GM23338 (cell line): ENCODE measurements around the gene SLC18B1. TPM values are rescaled to one million over a fixed set of nuclear protein-coding genes. Genes with fewer than 3 reads are reported as not detected.

Source experiments
- ATAC-seq: fragments of 200-7000 bp; cut with Tn5 transposase; 3 replicates; pipeline ENCODE4 v1.9.1; 2020
- DNase-seq: peaks from one replicate; pipeline ENCODE4 v3.0.0-alpha.2; 2015; ENCODE audit warnings: low spot score
- H2AFZ ChIP-seq: fragments of 200-600 bp; sonication (generic); 2 replicates; pipeline ENCODE4 v1.8.0; 2016; ENCODE audit warnings: antibody characterized with exemption, mild to moderate bottlenecking, moderate library complexity
- H3F3A ChIP-seq: fragments of 200-600 bp; sonication (generic); replicated peaks from 2 replicates; pipeline ENCODE4 v1.8.0; 2017; ENCODE audit warnings: antibody characterized with exemption, mixed run types, low read depth
- H3K27ac ChIP-seq: fragments of 200-600 bp; sonication (generic); 2 replicates; pipeline ENCODE4 v1.6.1; 2016; ENCODE audit warnings: low read depth
- H3K27me3 ChIP-seq: fragments of 200-600 bp; sonication (generic); 2 replicates; pipeline ENCODE4 v1.8.0; 2016; ENCODE audit warnings: mild to moderate bottlenecking, mixed run types, moderate library complexity; ENCODE audit not compliant: insufficient read depth
- H3K36me3 ChIP-seq: fragments of 200-600 bp; sonication (generic); 2 replicates; pipeline ENCODE4 v1.8.0; 2016; ENCODE audit warnings: mild to moderate bottlenecking; ENCODE audit not compliant: insufficient read depth
- H3K4me1 ChIP-seq: fragments of 200-600 bp; sonication (generic); 2 replicates; pipeline ENCODE4 v1.8.0; 2016; ENCODE audit warnings: mild to moderate bottlenecking, moderate library complexity; ENCODE audit not compliant: insufficient read depth
- H3K4me2 ChIP-seq: fragments of 200-600 bp; sonication (generic); 2 replicates; pipeline ENCODE4 v1.7.1; 2017; ENCODE audit warnings: mixed run types
- H3K4me3 ChIP-seq: fragments of 200-600 bp; sonication (generic); 2 replicates; pipeline ENCODE4 v1.6.1; 2016; ENCODE audit warnings: mixed run types
- H3K79me2 ChIP-seq: fragments of 200-600 bp; sonication (generic); replicated peaks from 2 replicates; pipeline ENCODE4 v1.8.0; 2017; ENCODE audit warnings: mild to moderate bottlenecking; ENCODE audit not compliant: insufficient read depth
- H3K9me2 ChIP-seq: fragments of 200-600 bp; sonication (generic); 2 replicates; pipeline ENCODE4 v1.8.0; 2017; ENCODE audit not compliant: insufficient read depth
- H4K20me1 ChIP-seq: fragments of 200-600 bp; sonication (generic); replicated peaks from 2 replicates; pipeline ENCODE4 v1.8.0; 2017; ENCODE audit warnings: mild to moderate bottlenecking; ENCODE audit not compliant: insufficient read depth
- H3K27ac Mint-ChIP-seq: 2 replicates; pipeline ENCODE4 v1.8.0; 2020; ENCODE audit warnings: inconsistent platforms, mild to moderate bottlenecking, moderate library complexity, mixed read lengths
- H3K27me3 Mint-ChIP-seq: 3 replicates; pipeline ENCODE4 v1.8.0; 2022; ENCODE audit warnings: low read depth, mild to moderate bottlenecking, moderate library complexity, mixed read lengths, inconsistent platforms; ENCODE audit not compliant: insufficient read depth, poor library complexity
- H3K36me3 Mint-ChIP-seq: 3 replicates; pipeline ENCODE4 v1.8.0; 2021; ENCODE audit warnings: low read depth, mild to moderate bottlenecking, inconsistent platforms, moderate library complexity, mixed read lengths
- H3K4me1 Mint-ChIP-seq: 3 replicates; pipeline ENCODE4 v1.8.0; 2020; ENCODE audit warnings: mild to moderate bottlenecking, inconsistent platforms, mixed read lengths
- H3K4me3 Mint-ChIP-seq: 3 replicates; pipeline ENCODE4 v1.8.0; 2021; ENCODE audit warnings: moderate library complexity, mild to moderate bottlenecking, inconsistent platforms, mixed read lengths
- H3K9me3 Mint-ChIP-seq: 3 replicates; pipeline ENCODE4 v1.8.0; 2020; ENCODE audit warnings: moderate library complexity, mild to moderate bottlenecking, inconsistent platforms, mixed read lengths
- CREB1 ChIP-seq: fragments of 250-450 bp; sonication (Bioruptor Pico); IDR thresholded peaks from 2 replicates; pipeline ENCODE4 v1.5.0; 2020; ENCODE audit warnings: low read depth, mild to moderate bottlenecking, moderate library complexity
- CTCF ChIP-seq, 2 experiments: fragments of 200-600 bp in 1 of 2; sonication (generic) in 1 of 2; conservative IDR thresholded peaks; 2 replicates each; pipeline versions ENCODE4 v1.5.1 to v1.6.1; 2016 to 2017; ENCODE audit warnings: antibody characterized with exemption in 2 of 2, low read depth in 2 of 2, mild to moderate bottlenecking in 2 of 2, moderate library complexity in 1 of 2
- EZH2 ChIP-seq: fragments of 200-600 bp; sonication (generic); IDR thresholded peaks from one replicate; pipeline ENCODE4 v1.8.0; 2017; ENCODE audit warnings: antibody characterized with exemption, mild to moderate bottlenecking, low read depth; ENCODE audit not compliant: unreplicated experiment
- EZH2phosphoT487 ChIP-seq: fragments of 200-600 bp; sonication (generic); IDR thresholded peaks from one replicate; pipeline ENCODE4 v1.8.1; 2018; ENCODE audit warnings: antibody characterized with exemption; ENCODE audit not compliant: unreplicated experiment
- JUNB ChIP-seq: IDR thresholded peaks from one replicate; pipeline ENCODE4 v1.6.1; 2016; ENCODE audit warnings: antibody characterized with exemption; ENCODE audit not compliant: unreplicated experiment
- NANOG ChIP-seq: IDR thresholded peaks from 2 replicates; pipeline ENCODE4 v1.6.1; 2016; ENCODE audit warnings: antibody characterized with exemption, borderline replicate concordance
- POLR2AphosphoS5 ChIP-seq: IDR thresholded peaks from 2 replicates; pipeline ENCODE4 v1.6.1; 2016; ENCODE audit warnings: antibody characterized with exemption, low read depth
- REST ChIP-seq: IDR thresholded peaks from one replicate; pipeline ENCODE4 v1.6.1; 2018; ENCODE audit warnings: antibody characterized with exemption; ENCODE audit not compliant: unreplicated experiment
- STAT1 ChIP-seq: IDR thresholded peaks from one replicate; pipeline ENCODE4 v1.6.1; 2016; ENCODE audit warnings: antibody characterized with exemption; ENCODE audit not compliant: unreplicated experiment
- ZNF114 ChIP-seq: fragments of 250-450 bp; sonication (Bioruptor Pico); IDR thresholded peaks from 2 replicates; pipeline ENCODE4 v1.5.0; 2020; ENCODE audit warnings: mild to moderate bottlenecking, moderate library complexity
- ZNF331 ChIP-seq: fragments of 250-450 bp; sonication (Bioruptor Pico); IDR thresholded peaks from 2 replicates; pipeline ENCODE4 v1.5.0; 2020; ENCODE audit warnings: low read depth, mild to moderate bottlenecking, moderate library complexity
- polyA plus RNA-seq: library from polyadenylated mRNA; unstranded; fragments of >200 nt; fragmentation: Nextera tagmentation; extraction: Ambion mirVana; gene quantifications from 2 replicates; pipeline ENCODE4 v1.2.1, GENCODE V29; 2016
- total RNA-seq: library from RNA; depleted of rRNA; stranded (reverse); fragments of >200 nt; shearing (Covaris generic); gene quantifications from 2 replicates; pipeline ENCODE4 v1.2.3, GENCODE V29; 2014
- TF ChIP-seq, protein P1 (sequence below): IDR thresholded peaks from 2 replicates; pipeline ENCODE4 v1.6.1; 2016; ENCODE audit warnings: antibody characterized with exemption
- TF ChIP-seq, protein P2 (sequence below): fragments of 250-450 bp; sonication (Bioruptor Pico); IDR thresholded peaks from 2 replicates; pipeline ENCODE4 v1.5.0; 2020; ENCODE audit warnings: mild to moderate bottlenecking, moderate library complexity

Gene SLC18B1
- total and polyA plus RNA-seq, 2 experiments from 2014 or later: 26.4 to 37.4 TPM

DNA sequence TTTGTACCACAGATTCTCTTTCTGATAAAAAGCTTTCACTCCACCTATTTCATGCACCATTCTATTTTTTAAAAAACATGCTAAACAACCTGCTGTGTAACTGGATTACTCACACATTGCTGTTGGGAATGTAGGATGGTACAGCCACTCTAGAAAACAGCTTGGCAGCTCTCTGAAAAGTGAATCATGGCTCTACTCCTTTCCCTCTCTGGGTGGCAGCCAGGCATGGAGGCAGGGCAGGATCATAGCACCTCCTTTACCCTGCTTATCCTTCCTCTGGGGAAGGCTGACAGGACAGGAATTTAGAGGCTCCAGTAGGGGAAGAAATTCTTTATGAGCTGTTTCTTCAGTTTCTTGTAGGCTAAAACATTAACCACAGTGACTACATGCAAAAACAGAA, 34.1 kb downstream of the SLC18B1 start:
- peaks cover 4% of the 10 kb centered on the region for H3K27me3 Mint-ChIP-seq
- no peaks in the 10 kb centered on the region for H3K27me3 ChIP-seq
- ATAC-seq (no peak; the same call in 2 of the 3 replicates), DNase-seq (peak; percentile 16)
- no peaks in the 10 kb centered on the region for H3K4me1 ChIP-seq
- H3K4me2 ChIP-seq: no peak overlapping the region
- H3K4me1 Mint-ChIP-seq: no peaks in the 10 kb centered on the region; the same call in 2 of the 3 replicates
- no peak overlapping the region for H3K4me3 Mint-ChIP-seq
- no peak overlapping the region for H3K27ac ChIP-seq
- H4K20me1 ChIP-seq: no peaks in the 10 kb centered on the region
- H3K36me3 Mint-ChIP-seq: no peaks in the 10 kb centered on the region; the same call in 2 of the 3 replicates
- H2AFZ ChIP-seq: no peak overlapping the region
- H3K36me3 ChIP-seq: no peaks in the 10 kb centered on the region
- no peaks in the 10 kb centered on the region for H3F3A ChIP-seq
- no peaks in the 10 kb centered on the region for H3K9me2 ChIP-seq
- no peak overlapping the region for H3K4me3 ChIP-seq
- H3K79me2 ChIP-seq: no peaks in the 10 kb centered on the region
- H3K9me3 Mint-ChIP-seq: no peaks in the 10 kb centered on the region
- no peak overlapping the region for H3K27ac Mint-ChIP-seq
- TF ChIP-seq ZNF331: no peak
- TF ChIP-seq EZH2phosphoT487: no peak
- TF ChIP-seq, protein P1, sequence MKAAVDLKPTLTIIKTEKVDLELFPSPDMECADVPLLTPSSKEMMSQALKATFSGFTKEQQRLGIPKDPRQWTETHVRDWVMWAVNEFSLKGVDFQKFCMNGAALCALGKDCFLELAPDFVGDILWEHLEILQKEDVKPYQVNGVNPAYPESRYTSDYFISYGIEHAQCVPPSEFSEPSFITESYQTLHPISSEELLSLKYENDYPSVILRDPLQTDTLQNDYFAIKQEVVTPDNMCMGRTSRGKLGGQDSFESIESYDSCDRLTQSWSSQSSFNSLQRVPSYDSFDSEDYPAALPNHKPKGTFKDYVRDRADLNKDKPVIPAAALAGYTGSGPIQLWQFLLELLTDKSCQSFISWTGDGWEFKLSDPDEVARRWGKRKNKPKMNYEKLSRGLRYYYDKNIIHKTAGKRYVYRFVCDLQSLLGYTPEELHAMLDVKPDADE: no peak
- TF ChIP-seq CREB1 (CRISPR knock-in tag): no peak
- TF ChIP-seq CTCF (conservative IDR thresholded peaks at IDR 0.05; ENCODE audit: low read depth in 2 of 2): no peak
- TF ChIP-seq POLR2AphosphoS5: no peak
- TF ChIP-seq STAT1: no peak
- TF ChIP-seq JUNB: no peak
- no peak for TF ChIP-seq REST
- TF ChIP-seq, protein P2, sequence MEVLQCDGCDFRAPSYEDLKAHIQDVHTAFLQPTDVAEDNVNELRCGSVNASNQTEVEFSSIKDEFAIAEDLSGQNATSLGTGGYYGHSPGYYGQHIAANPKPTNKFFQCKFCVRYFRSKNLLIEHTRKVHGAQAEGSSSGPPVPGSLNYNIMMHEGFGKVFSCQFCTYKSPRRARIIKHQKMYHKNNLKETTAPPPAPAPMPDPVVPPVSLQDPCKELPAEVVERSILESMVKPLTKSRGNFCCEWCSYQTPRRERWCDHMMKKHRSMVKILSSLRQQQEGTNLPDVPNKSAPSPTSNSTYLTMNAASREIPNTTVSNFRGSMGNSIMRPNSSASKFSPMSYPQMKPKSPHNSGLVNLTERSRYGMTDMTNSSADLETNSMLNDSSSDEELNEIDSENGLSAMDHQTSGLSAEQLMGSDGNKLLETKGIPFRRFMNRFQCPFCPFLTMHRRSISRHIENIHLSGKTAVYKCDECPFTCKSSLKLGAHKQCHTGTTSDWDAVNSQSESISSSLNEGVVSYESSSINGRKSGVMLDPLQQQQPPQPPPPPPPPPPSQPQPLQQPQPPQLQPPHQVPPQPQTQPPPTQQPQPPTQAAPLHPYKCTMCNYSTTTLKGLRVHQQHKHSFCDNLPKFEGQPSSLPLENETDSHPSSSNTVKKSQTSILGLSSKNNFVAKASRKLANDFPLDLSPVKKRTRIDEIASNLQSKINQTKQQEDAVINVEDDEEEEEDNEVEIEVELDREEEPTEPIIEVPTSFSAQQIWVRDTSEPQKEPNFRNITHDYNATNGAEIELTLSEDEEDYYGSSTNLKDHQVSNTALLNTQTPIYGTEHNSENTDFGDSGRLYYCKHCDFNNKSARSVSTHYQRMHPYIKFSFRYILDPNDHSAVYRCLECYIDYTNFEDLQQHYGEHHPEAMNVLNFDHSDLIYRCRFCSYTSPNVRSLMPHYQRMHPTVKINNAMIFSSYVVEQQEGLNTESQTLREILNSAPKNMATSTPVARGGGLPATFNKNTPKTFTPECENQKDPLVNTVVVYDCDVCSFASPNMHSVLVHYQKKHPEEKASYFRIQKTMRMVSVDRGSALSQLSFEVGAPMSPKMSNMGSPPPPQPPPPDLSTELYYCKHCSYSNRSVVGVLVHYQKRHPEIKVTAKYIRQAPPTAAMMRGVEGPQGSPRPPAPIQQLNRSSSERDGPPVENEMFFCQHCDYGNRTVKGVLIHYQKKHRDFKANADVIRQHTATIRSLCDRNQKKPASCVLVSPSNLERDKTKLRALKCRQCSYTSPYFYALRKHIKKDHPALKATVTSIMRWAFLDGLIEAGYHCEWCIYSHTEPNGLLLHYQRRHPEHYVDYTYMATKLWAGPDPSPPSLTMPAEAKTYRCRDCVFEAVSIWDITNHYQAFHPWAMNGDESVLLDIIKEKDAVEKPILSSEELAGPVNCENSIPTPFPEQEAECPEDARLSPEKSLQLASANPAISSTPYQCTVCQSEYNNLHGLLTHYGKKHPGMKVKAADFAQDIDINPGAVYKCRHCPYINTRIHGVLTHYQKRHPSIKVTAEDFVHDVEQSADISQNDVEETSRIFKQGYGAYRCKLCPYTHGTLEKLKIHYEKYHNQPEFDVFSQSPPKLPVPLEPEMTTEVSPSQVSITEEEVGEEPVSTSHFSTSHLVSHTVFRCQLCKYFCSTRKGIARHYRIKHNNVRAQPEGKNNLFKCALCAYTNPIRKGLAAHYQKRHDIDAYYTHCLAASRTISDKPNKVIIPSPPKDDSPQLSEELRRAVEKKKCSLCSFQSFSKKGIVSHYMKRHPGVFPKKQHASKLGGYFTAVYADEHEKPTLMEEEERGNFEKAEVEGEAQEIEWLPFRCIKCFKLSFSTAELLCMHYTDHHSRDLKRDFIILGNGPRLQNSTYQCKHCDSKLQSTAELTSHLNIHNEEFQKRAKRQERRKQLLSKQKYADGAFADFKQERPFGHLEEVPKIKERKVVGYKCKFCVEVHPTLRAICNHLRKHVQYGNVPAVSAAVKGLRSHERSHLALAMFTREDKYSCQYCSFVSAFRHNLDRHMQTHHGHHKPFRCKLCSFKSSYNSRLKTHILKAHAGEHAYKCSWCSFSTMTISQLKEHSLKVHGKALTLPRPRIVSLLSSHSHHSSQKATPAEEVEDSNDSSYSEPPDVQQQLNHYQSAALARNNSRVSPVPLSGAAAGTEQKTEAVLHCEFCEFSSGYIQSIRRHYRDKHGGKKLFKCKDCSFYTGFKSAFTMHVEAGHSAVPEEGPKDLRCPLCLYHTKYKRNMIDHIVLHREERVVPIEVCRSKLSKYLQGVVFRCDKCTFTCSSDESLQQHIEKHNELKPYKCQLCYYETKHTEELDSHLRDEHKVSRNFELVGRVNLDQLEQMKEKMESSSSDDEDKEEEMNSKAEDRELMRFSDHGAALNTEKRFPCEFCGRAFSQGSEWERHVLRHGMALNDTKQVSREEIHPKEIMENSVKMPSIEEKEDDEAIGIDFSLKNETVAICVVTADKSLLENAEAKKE (CRISPR knock-in tag): no peak
- TF ChIP-seq NANOG: no peak
- no peak for TF ChIP-seq EZH2
- no peak for TF ChIP-seq ZNF114
